NCI-H2196 (cell line): ENCODE results near the gene RNF212.

Source experiments
- DNase-seq: peaks from one replicate; lab custom pipeline; 2025; ENCODE audit not compliant: unreplicated experiment; lab: John Stamatoyannopoulos, UW

RNF212 gene

DNA sequence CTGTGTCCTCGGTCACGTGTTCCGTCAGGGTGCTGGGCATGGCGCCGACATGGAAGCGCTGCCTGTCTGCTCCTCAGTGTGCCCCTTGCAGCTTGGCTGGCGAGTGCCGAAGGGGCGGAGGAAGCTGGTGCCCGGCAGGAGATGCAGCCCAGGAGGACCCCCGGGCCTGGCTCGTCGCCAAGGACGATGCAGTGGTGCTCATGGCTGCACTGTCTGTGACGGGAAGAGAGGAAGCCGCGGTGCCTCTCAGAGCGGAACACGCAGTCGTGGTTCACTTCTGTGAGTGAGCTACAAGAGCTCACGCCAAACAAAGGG, 63.8 kb downstream of the RNF212 start:
- no peak for DNase-seq

DNA sequence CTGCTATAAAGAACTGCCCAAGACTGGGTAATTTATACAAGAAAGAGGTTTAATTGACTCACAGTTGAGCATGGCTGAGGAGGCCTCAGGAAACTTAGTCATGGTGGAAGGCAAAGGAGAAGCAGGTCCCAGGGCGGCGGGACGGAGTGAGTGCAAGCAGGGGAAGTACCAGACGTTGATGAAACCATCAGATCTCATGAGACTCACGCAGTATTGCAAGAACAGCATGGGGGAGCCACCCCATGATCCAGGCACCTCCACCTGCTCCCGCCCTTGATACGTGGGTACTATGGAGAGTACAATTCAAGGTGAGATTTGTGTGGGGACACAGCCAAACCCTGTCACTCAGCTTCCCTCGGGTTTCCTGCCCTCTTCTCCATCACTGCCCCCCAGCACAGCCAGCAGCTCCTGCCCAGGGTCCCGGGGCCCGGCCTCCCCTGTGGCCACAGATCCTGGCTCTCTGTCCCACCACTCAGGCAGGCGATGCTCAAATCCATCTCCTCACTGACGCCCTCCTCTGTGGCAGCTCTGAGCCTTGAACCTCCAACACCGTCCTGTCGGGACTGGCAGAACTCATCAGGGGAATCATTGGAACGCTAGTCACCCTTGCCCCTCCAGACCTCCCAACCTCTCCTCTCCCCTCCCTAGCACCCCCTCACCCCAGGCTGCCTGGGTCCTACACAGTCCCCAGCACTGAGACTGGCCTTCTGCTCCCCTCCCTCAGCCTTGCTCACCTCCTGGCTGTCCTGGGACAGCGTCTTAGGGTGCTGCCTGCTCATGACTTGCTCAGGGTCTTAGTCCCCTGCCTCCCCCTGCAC, 64.4 kb downstream of the RNF212 start:
- no peak for DNase-seq

DNA sequence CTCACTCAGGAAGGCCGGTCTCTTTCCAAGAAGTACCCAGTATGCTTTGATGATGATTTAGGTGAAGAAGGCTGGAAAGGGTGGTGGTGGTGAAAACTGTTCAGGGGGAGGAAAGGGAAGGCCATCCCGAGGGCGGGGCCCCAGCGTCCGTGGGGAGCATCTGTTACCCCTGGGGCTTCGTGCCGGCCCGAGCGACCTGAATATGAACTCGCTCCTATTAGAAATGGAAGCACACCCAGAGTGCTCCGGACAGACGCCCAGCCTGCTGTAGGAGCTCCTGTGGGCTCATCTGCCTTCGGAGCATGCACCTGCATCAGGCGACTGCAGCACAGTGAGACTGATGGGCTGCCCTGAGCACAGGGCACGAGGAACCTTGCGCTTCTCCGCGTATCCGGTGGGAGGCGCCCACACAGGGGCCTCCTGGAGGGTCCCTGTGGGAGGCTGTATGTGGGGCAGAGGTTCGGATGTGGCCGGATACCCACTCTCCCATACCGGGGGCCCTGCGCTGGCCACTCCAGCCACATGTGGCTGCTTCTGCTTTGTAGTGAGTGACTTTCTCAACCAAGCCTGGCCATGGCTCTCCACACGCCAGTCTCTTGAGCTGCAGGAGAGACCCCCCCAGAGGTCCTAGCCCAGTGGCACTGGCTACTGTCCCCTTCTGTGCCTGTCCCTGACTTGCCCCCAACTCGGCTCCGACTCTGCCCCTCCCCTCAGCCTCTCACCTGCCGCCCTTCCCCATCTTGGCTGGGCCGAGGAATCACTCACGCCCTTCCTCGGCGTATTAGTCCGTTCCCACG, 65.2 kb downstream of the RNF212 start:
- DNase-seq = no peak

DNA sequence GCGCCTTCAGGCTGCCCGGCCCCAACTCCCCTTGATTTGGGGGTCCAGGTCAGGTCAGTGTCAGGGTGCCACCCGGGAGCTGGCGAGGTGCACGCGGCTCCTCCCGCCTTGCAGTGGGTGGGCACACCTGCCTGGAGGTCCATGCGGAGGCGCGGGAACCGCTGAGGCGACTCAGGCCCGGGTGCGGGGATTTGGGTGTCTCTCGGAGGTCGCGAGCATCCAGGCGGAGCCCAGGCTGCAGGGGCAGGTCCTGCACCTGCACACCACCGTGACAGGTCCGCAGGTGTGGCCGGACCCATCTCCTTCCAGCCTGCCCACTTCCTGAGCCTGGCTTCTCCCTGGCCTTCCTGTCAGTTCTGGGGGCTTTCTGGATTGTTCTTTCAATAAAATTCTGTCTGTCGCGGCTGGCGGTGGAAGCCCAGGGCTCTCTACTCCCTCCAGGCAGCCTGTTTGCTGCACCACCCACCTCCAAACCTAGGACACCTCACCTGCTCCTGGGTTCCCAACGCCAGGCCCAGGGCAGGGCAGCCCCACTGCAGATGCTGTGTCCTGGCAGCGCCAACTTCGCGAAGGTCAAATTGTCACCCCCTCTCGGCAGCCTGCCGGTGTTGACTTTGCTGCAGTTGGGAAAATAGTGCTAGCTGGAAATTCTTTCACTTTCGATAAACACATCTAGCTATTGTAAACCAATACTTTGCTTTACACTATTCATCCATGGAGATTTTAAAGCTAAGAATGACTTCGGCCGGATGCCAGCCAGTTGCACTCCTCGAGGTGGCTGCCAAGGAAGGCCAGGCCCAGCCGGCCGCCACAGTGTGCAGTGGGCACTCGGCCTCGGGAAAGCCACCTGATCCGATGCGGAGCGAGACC, 66.0 kb downstream of the RNF212 start:
- no peak for DNase-seq

DNA sequence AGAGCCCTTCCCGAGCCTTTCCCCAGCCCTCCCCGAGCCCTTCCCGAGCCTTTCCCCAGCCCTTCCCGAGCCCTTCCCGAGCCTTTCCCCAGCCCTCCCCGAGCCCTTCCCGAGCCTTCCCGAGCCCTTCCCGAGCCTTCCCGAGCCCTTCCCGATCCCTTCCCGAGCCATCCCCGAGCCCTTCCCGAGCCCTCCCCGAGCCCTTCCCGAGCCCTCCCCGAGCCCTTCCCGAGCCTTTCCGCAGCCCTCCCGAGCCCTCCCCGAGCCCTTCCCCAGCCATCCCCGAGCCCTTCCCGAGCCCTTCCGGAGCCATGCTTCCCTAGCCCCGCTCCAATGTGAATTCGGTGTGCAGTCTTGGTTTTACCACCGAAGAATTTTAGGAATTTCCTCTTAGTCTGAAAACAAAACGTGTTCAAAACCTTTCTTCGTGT, 66.8 kb downstream of the RNF212 start:
- DNase-seq = peak; percentile 66

DNA sequence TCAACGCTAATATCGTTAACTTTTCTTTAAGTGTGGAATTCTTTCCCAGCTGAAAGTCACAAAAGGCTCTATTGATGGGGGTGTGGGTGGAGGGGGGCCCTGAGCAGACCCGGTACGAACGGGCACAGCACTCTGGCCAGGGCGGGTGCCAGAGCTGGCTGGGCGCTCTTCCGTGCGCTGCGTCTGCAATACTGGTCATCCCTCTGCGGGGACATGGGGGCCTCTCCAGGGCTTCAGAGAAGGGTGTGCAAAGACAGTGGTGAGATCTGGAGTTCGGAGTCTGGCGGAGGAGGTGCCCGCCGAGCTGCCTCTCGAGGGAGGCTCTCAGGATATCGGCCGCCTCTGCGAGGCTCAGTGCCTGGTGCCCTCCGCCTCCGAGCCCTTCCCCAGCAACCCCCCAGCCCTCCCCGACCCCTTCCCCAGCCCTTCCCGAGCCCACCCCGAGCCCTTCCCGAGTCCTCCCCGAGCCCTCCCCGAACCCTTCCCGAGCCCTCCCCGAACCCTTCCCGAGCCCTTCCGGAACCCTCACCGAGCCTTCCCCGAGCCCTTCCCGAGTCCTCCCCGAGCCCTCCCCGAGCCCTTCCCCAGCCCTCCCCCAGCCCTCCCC, 67.7 kb downstream of the RNF212 start:
- DNase-seq = no peak

DNA sequence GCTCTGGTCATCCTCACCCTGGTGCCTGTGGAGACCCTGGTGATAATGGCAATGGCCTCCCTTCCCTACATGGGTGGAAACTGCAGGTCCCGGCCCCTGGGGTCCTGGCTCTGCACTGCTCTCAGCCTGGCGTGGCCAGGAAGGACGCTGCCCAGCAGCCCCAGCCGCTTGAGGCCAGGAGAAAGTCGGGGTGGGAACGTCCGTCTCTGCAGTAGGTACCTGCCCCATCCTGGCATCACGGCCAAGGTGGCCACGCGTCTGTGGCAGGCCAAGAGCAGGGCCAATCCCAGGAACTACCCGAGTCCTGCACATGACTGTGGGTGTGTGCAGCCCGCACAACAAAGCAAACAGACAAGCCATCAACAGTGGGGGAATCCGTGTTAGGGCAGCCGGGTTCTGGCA, 68.2 kb downstream of the RNF212 start:
- no peak for DNase-seq

DNA sequence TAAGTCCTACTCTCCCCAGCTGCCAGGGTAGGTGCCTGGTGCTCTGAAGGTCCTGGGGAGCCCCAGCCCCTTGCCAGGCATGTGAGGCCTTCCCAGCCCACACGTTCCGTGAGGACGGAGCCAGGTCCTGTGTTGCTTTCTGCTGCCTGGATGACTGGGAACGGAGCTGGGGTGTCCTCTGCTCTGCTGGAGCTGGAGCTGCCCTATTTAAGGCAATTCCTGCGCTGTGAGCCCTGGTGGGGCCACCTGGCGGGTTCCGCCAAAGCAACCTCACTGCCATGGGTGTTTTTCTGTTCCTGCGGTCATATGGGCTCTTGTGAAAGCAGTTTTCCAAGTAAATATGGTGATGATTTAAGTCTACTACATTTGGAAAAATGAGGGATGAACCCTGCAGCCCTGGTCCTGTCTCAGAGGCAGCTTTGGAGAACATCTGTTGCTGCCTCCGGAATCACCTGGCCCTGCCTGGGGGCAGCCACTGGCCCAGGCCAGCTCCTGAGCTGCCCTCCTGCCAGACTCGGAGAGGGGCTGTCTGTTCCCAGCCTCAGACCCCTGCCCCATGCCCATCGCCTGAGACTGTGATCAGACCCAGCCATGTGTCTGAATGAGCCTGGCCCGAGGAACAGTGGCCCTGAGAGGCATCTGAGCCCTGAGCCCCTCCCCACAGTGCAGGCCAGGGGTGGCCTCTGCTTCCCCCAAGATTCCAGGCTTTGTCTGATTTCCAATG, 68.7 kb downstream of the RNF212 start:
- DNase-seq = no peak

DNA sequence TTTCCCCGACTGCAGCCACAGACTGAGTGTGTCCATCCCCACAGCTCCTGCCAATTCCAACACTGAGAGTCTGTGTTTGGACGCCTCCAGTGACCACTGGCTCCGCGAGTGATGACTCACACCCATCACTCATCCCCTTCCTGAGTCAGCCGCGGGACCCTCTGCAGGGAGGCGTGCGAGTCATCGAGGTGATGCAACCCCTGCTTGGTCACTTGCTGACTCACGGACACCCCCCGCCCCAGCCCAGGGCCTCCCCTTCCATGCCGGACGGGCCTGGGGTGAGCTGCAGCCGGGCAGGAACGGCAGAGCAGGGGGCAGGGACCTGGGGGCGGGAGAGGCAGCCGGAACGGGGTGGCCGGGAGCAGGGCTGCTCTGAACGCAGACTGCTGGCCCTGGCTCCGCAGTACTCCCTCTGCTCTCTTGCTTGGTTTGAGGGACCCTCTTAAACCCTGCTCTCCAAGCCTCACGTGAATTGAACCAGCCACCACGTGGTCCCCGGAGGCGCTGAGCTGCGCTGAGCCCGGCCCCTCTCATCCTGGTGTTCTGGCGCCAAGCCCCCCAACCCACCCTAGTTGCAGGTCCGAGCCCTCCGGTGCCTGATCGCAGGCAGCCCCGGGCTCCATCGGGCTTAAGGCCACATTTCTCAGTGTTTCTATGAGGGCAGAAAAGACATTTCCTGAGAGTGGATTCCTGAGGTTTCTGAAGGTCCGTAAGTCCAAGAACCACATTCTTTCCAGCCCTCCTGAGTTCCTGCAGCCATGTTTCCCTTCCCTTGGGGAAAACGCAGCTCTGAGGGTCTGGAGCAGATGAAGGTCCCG, 69.5 kb downstream of the RNF212 start:
- no peak for DNase-seq

DNA sequence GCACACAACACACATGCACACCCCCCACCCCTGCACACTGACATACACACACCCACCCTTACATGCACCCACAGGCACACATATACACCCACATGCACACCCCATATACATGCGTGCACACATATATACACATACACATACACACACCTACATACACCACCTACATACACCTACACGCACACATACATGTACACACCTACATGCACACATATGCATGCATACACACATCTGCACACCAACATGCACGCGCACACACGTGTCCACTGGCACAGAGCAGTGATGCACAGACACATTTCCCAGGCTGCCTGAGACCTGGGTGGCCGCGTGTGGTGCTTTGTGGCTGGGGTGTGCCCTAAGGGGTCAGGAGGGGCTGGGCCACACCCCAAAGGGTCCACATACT, 70.2 kb downstream of the RNF212 start:
- DNase-seq = no peak

DNA sequence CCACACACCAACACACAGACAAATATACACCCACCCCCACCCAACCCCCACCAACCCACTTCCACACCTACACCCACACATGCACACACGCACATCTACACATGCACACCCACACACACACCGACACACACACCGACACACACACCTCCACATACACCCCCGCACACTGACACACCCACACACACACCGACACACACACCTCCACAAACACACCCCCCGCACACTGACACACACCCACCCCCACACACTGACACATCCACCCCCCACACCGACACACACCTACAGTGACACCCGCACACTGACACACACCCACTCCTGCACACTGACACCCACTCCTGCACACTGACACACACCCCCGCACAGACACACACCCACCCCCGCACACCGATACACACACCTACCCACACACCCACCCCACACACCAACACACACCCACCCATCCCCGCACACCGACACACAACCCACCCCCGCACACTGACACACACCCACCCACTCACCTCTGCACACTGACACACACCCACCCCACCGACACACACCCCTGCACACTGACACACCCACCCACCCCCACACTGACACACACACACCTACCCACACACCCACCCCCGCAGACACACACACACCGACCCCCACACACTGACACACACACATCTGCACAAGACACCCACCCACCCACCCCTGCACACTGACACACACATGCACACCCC, 70.9 kb downstream of the RNF212 start:
- DNase-seq = no peak

DNA sequence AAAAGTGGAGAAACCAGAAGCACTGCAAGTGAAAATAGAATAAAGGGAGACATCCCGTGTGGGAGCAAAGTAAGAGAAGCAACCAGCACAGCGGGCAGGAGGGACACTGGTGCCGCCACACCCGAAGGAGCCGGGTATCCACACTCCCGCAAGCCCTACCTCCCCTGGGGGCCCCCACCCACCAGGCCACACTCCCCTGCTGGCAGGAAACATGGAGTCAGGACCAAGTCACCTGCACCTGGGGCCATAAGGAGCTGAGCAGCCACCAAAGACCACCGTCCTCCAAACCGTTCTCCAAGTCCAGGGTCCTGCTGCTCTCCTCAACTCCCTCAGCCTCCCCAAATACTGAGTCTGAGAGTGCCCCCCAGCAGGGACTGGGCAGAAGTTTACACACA, 71.4 kb downstream of the RNF212 start:
- no peak for DNase-seq

DNA sequence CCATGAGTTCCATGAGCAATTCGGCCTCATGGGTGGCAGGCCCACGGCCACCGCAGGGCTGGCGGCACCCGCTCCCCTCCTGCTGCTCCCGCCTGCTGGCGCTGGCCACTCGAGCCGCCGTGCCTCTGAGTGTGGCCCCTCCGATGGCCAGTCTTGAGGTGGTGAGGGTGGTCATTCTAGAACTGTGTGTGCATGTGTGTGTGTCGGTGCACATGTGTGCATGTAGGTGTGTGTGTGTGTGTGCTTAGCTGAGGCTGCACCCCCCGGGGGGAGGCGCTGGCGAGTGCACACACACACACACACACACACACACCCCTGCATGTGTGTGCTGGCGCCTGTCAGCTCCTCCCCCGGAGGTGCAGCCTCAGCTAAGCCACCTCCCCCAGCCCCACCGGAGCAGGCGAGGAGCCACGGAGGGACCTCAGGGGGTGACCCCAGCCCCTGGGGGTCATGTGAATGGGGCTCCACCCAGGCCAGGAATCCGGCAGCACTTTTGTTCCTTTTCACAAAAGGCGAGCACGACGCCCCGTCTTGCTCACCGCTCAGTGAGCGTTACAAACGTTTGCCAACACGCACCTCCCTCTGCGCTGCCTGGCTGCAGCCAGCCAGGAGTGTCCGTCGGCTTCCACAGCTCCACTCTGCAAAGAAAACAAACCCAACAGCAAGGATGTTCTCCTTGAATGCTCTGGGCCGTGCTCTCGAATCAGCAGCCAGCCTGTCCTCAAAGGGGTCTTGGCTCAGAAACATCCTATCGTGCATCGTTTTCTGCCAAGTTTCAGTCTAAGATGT, 72.0 kb downstream of the RNF212 start:
- no peak for DNase-seq

DNA sequence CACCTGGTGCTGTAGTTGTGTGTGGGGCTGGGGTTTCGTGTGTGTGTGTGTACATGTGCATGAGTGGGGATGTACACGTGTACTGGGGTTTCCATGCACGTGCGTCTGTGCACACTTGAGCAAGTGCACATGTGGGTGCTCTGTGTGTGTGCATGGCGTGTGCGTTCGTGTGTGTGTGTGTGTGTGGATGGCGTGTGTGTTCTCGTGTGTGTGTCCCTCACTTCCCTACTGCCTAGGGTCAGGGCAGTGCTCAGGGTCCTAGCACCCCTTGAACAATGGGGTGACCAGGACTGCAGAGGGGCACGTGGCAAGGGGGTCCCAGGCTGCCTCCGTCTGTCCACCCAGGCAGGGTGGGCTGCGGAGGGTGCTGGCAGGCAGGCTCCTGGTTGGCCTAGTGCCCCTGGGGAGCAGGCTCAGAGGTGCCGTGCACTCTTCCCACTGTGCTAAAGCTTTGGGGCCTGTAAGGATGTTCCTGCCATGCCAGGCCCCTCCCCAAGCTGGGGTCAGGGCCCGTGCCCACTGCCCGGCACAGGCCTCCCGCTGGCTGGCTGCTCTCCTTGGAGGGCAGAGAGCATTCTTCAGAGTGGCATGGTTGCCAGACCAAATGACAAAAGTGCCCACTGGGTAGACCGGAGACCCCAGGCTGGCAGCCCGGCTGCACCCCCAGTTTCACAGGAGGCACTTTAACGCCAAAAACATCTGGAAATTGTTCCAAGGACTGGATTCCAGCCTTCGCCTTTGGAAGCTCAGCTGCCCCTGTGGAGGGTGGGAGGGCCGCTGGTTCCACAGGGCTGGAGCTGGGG, 72.8 kb downstream of the RNF212 start:
- DNase-seq = no peak

DNA sequence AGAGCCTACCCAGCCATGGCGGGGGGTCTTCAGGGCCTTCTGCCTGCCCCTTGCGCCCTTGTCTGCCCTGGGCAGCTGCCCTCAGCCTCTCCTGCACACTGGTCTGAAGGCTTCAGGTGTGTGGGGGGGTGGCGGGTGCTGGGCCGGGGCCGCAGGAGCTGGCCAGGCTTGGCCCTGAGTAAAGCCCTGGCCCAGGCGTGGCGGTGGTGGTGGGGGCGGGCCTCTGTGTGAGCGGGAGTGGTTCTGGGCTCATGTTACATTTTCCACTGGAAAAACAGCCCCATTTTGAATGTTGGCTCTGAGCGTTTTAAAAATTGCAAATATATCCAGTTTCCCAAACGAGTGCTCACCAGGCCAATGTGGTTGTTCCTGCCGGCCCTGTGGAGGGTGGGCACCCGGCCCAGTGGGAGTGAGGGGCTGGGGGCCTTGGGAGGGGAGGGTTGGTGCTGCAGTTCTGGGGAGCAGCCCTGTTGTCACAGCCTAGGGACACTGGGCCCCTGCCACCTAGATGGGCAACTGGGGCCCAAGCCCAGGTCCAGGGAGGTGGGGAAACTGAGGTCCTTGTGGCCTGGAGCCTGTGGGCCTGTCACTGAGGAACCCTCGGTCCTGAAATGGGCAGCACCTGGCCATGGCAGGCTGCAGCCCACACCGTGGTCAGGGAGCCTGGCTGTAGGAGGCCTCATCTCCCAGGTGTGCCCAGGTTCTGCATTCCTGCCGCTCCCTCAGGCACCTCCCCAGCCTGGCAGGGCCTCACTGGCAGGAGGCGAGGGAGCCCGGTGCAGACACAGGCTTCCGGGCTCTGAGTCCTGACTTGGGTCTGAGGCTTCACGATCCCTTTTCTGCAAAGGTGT, 73.6 kb downstream of the RNF212 start:
- peak; percentile 41 for DNase-seq

DNA sequence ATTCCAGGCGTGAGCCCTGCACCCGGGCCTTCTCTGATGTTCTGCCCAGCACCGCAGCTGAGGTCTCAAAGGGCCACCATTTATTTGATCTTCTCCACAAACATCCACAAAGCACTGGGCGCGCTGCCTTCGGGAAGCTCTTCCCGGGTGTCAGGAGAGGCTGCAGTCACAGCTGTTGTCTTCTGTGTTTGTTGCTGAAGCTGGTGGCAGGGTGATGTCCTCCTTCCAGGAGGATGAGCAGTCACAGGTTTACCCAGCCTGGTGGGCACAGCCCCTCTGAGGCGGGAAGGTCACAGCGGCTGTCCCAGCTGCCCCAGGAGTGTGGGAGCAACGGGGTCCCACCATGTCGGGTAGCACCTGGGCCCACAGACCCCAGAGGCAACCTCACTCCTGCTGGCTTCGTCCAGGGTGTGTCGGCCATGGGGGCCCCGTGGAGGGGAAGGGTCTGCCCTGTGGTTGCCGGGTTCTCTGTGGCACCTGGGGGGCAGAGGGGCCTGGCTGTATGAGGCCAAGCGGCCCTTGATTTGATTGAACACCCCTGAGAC, 74.3 kb downstream of the RNF212 start:
- DNase-seq = no peak
